ENCODE results near the gene KHDC4. TPM values are rescaled to one million over a fixed set of nuclear protein-coding genes. Genes with fewer than 3 reads are reported as not detected.

Gene KHDC4
- total and polyA plus RNA-seq, 9 of the 15 experiments (the other 6 are each of a cell fraction or from before 2014, with no cell fraction given): 12.1 to 185 (median 65.6) TPM

DNA sequence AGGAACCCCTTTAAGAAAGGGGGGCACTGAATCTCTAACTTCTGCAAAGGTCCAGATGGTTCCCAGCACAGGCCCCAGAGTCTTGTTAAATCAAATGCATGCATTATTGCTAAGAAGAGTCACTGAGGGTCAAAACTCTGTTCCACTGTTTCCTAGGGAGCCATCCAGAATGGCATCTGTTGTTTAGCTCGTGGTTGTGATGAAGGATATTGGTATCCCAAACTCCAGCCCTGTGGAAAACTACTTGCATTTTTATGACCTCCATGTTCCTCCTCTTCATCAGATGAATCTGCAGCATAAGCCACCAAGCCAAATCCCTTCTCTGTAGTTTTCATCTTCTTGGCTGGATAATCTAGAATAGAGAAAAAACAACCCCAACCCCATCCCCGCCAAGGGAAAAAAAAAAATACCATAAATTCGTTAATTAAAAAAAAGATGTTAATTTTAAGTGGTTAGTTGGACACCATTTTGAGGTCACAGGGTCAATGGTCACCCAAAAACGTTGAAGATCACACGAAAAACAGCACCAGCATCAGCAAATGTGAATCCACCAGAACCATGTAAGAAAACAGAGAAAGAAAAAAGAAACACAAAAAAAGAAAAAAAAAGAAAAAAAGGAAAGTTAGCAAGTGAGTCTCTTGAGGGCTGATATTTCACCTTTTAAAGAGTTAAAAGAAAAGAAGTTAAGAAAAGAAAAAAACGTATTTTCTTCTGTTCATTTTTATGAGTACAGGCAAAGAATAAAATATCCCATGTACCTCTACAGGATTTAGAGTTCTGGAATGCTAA lies 20.1 kb downstream of the KHDC4 start:
- WGBS (ENCODE audit: insufficient coverage, low coverage, missing lambda C conversion rate): 56% methylated on average over 6 of the region's 6 CpGs
- peaks cover 79% of the 10 kb centered on the region for H3K36me3 ChIP-seq (ENCODE audit: control insufficient read depth, insufficient read depth, low read length)
- DNase-seq (ENCODE audit: extremely low read depth in 1 of 4, low spot score in 3 of 4) (no peak), FAIRE-seq (no peak), ATAC-seq (no peak)
- H3K79me2 ChIP-seq (ENCODE audit: control insufficient read depth, insufficient read depth, low read length): peaks cover 22% of the 10 kb centered on the region
- H3K9me3 ChIP-seq (replicated peaks; ENCODE audit: control insufficient read depth, insufficient read depth, low read depth, low read length): no peaks in the 10 kb centered on the region
- intact Hi-C loops (cut with micrococcal nuclease) (loop anchor here (5.0 kb wide), 1 partner anchor 82 kb away; no protein-coding TSS in a partner anchor), in situ Hi-C loops (cut with MboI) (no loop called here)
- H3K4me2 ChIP-seq (ENCODE audit: insufficient read depth, low read length): no peak overlapping the region
- H2AFZ ChIP-seq (ENCODE audit: low read depth, low read length): no peak overlapping the region
- peaks cover 3 to 7% of the 10 kb centered on the region in 2 experiments; a peak in 2 of 5 replicates for H3K4me1 ChIP-seq (replicated peaks in 1 of 2; ENCODE audit: control insufficient read depth in 2 of 2, insufficient read depth in 2 of 2, low read length in 2 of 2)
- TF ChIP-seq MAFK (IDR thresholded peaks at IDR 0.05; ENCODE audit: low read length): no peak
- no peak overlapping the region for H3K4me3 ChIP-seq
- H4K20me1 ChIP-seq (replicated peaks; ENCODE audit: control insufficient read depth, insufficient read depth, low read length): no peaks in the 10 kb centered on the region
- no peaks in the 10 kb centered on the region for H3K27me3 ChIP-seq (ENCODE audit: control insufficient read depth in 2 of 2, insufficient read depth in 2 of 2, low read length in 2 of 2)
- no TSS peak for BruUV-seq (replicated peaks)
- ChIA-PET CTCF (ENCODE audit: low intra/inter-chr PET ratio) (no interaction called here), POLR2A (interaction anchor here (0.6 to 5.7 kb wide), 6 partner anchors 8 to 163 kb away, joined by 3 to 36 read pairs (median 4); partner anchors contain the start of gene KHDC4)
- no peak overlapping the region for H3K27ac ChIP-seq (ENCODE audit: extremely low read depth, low read depth, low read length)
- no peak overlapping the region for H3K9ac ChIP-seq (ENCODE audit: insufficient read depth in 1 of 2, low read depth in 2 of 2, low read length in 2 of 2)
- no peaks in the 10 kb centered on the region for H3K9me1 ChIP-seq (ENCODE audit: control insufficient read depth, insufficient read depth, low read length)

DNA sequence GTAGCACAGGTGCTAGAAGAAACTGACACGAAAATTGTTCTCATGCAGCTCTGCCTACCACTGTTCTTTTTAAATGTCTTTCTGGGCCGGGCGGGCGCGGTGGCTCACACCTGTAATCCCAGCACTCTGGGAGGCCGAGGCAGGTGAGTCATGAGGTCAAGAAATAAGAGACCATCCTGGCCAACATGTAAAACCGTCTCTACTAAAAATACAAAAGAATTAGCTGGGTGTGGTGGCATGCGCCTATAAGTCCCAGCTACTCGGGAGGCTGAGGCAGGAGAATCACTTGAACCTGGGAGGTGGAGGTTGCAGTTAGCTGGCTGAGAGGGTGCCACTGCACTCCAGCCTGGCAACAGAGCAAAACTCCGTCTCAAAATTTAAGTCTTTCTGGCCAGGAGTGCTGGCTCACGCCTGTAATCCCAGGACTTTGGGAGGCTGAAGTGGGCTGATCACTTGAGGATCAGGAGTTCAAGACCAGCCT lies 22.1 kb downstream of the KHDC4 start:
- no TSS peak for BruUV-seq (replicated peaks)
- Histone ChIP-seq H3K4me2 (ENCODE audit: insufficient read depth, low read length) (peak overlapping the region; percentile 85; the same call in 1 of the 2 replicates), H3K9ac (ENCODE audit: insufficient read depth in 1 of 2, low read depth in 2 of 2, low read length in 2 of 2) (peak overlapping the region in 1 of 2 experiments; percentile 52; a peak in 2 of 4 replicates), H3K36me3 (ENCODE audit: control insufficient read depth, insufficient read depth, low read length) (peaks cover 75% of the 10 kb centered on the region), H4K20me1 (replicated peaks; ENCODE audit: control insufficient read depth, insufficient read depth, low read length) (no peaks in the 10 kb centered on the region), H3K27me3 (ENCODE audit: control insufficient read depth in 2 of 2, insufficient read depth in 2 of 2, low read length in 2 of 2) (no peaks in the 10 kb centered on the region), H3K9me1 (ENCODE audit: control insufficient read depth, insufficient read depth, low read length) (no peaks in the 10 kb centered on the region), H3K9me3 (replicated peaks; ENCODE audit: control insufficient read depth, insufficient read depth, low read depth, low read length) (no peaks in the 10 kb centered on the region), H2AFZ (ENCODE audit: low read depth, low read length) (no peak overlapping the region), H3K4me1 (replicated peaks in 1 of 2; ENCODE audit: control insufficient read depth in 2 of 2, insufficient read depth in 2 of 2, low read length in 2 of 2) (peaks cover 3 to 7% of the 10 kb centered on the region in 2 experiments; a peak in 2 of 5 replicates), H3K27ac (ENCODE audit: extremely low read depth, low read depth, low read length) (peak overlapping the region; percentile 73; the same call in 2 of the 3 replicates), H3K4me3 (no peak overlapping the region), H3K79me2 (ENCODE audit: control insufficient read depth, insufficient read depth, low read length) (peaks cover 24% of the 10 kb centered on the region)
- intact Hi-C loops (cut with micrococcal nuclease): loop anchor here (5.0 kb wide), 1 partner anchor 80 kb away; no protein-coding TSS in a partner anchor
- POLR2A ChIA-PET: interaction anchor here (1.2 to 5.7 kb wide), 2 partner anchors 10 to 53 kb away, joined by 4 to 36 read pairs; partner anchors contain the start of gene SYT11
- CTCF ChIA-PET (ENCODE audit: low intra/inter-chr PET ratio): no interaction called here
- no peak for FAIRE-seq
- peak in 1 of 4 experiments; percentile 24 for DNase-seq (ENCODE audit: extremely low read depth in 1 of 4, low spot score in 3 of 4)
- WGBS (ENCODE audit: insufficient coverage, low coverage, missing lambda C conversion rate): 66% methylated on average over 11 of the region's 11 CpGs
- in situ Hi-C loops (cut with MboI): no loop called here
- ATAC-seq: peak; percentile 2
- no peak for TF ChIP-seq OTX1 (CRISPR knock-in tag; IDR thresholded peaks at IDR 0.05)
- TF ChIP-seq STAT5A (IDR thresholded peaks at IDR 0.05; ENCODE audit: borderline replicate concordance, low read length): no peak
- TF ChIP-seq HOMEZ (CRISPR knock-in tag; IDR thresholded peaks at IDR 0.05): no peak
- TF ChIP-seq STAT5B (CRISPR knock-in tag; IDR thresholded peaks at IDR 0.05): no peak
- TF ChIP-seq PPARD (CRISPR knock-in tag; IDR thresholded peaks at IDR 0.05): no peak
- TF ChIP-seq TOE1 (IDR thresholded peaks at IDR 0.05; ENCODE audit: borderline replicate concordance): 0 out of 2 replicates have a peak, but pooled peaks have one; percentile 28
- TF ChIP-seq TOE1 (CRISPR knock-in tag; IDR thresholded peaks at IDR 0.05; ENCODE audit: borderline replicate concordance, low read depth): no peak
- no peak for TF ChIP-seq SMAD4 (CRISPR knock-in tag; conservative IDR thresholded peaks at IDR 0.05)
- no peak for TF ChIP-seq RBM14 (IDR thresholded peaks at IDR 0.05; ENCODE audit: borderline replicate concordance, insufficient read depth, low read depth, low read length)
- no peak for TF ChIP-seq ZNF408 (CRISPR knock-in tag; IDR thresholded peaks at IDR 0.05; ENCODE audit: low read depth)
- TF ChIP-seq POLR2A (conservative IDR thresholded peaks at IDR 0.05): peak; percentile 74

Measured in K562 (cell line).